WTC11 (cell line): ENCODE results near the gene FAM53B. TPM values are rescaled to one million over a fixed set of nuclear protein-coding genes. Genes with fewer than 3 reads are reported as not detected.

Source experiments
- ATAC-seq: fragments of 200-7000 bp; cut with Tn5 transposase; 2 replicates; pipeline ENCODE4 v1.10.0; 2021; ENCODE audit warnings: mild to moderate bottlenecking, moderate library complexity
- CTCF ChIA-PET: fragments of 300-600 bp; sonication (Branson Sonifier 250); formaldehyde crosslinking; loops from one replicate; lab custom pipeline; 2021; ENCODE audit warnings: antibody characterized with exemption; lab: Charles Lee
- POLR2A ChIA-PET: fragments of 350-600 bp; sonication (Branson Sonifier 250); formaldehyde crosslinking; loops from one replicate; lab custom pipeline; 2021; ENCODE audit warnings: antibody characterized with exemption; lab: Charles Lee
- DNase-seq: peaks from one replicate; pipeline ENCODE4 v3.0.0; 2021; ENCODE audit warnings: low spot score
- H3K27ac Mint-ChIP-seq: 2 replicates; pipeline ENCODE4 v1.8.0; 2021; ENCODE audit warnings: mixed read lengths
- H3K27me3 Mint-ChIP-seq: 2 replicates; pipeline ENCODE4 v1.8.0; 2021; ENCODE audit warnings: low read depth, mild to moderate bottlenecking, moderate library complexity, mixed read lengths
- H3K36me3 Mint-ChIP-seq: 2 replicates; pipeline ENCODE4 v1.8.0; 2021; ENCODE audit warnings: mixed read lengths
- H3K4me1 Mint-ChIP-seq: 2 replicates; pipeline ENCODE4 v1.8.0; 2022; ENCODE audit warnings: mixed read lengths
- H3K4me3 Mint-ChIP-seq: 2 replicates; pipeline ENCODE4 v1.8.0; 2021; ENCODE audit warnings: mild to moderate bottlenecking, moderate library complexity, mixed read lengths
- H3K9me3 Mint-ChIP-seq: 2 replicates; pipeline ENCODE4 v1.8.0; 2021; ENCODE audit warnings: mixed read lengths
- EMX1 ChIP-seq: fragments of 250-450 bp; sonication (Bioruptor Pico); IDR thresholded peaks from 2 replicates; pipeline ENCODE4 v1.8.0; 2021; ENCODE audit warnings: mild to moderate bottlenecking
- GABPB1 ChIP-seq: sonication (generic); formaldehyde crosslinking; IDR thresholded peaks from 2 replicates; pipeline ENCODE4 v1.8.1; 2023; ENCODE audit warnings: mild to moderate bottlenecking, missing genetic modification reagents
- IRF2 ChIP-seq: sonication (generic); formaldehyde crosslinking; IDR thresholded peaks from 2 replicates; pipeline ENCODE4 v1.8.0; 2022; ENCODE audit warnings: low read depth, missing genetic modification reagents, borderline replicate concordance
- JAZF1 ChIP-seq: fragments of 250-450 bp; sonication (Bioruptor Pico); IDR thresholded peaks from 2 replicates; pipeline ENCODE4 v1.9.0; 2021; ENCODE audit warnings: moderate library complexity, mild to moderate bottlenecking, inconsistent platforms
- KAT7 ChIP-seq: sonication (generic); formaldehyde crosslinking; IDR thresholded peaks from 2 replicates; pipeline ENCODE4 v1.8.1; 2023; ENCODE audit warnings: missing genetic modification reagents, mild to moderate bottlenecking, borderline replicate concordance
- MXD4 ChIP-seq: fragments of 250-450 bp; sonication (Bioruptor Pico); IDR thresholded peaks from 2 replicates; pipeline ENCODE4 v1.8.0; 2021; ENCODE audit warnings: mild to moderate bottlenecking, moderate library complexity, borderline replicate concordance
- MYBL2 ChIP-seq: sonication (generic); formaldehyde crosslinking; IDR thresholded peaks from 2 replicates; pipeline ENCODE4 v1.8.1; 2023; ENCODE audit warnings: mild to moderate bottlenecking, moderate library complexity, missing genetic modification reagents
- SMAD3 ChIP-seq: sonication (generic); formaldehyde crosslinking; IDR thresholded peaks from 2 replicates; pipeline ENCODE4 v1.8.0; 2022; ENCODE audit warnings: missing genetic modification reagents, mild to moderate bottlenecking, borderline replicate concordance
- SOX15 ChIP-seq: fragments of 250-450 bp; sonication (Bioruptor Pico); IDR thresholded peaks from 2 replicates; pipeline ENCODE4 v1.9.0; 2021; ENCODE audit warnings: mild to moderate bottlenecking
- ZNF423 ChIP-seq: fragments of 250-450 bp; sonication (Bioruptor Pico); IDR thresholded peaks from 2 replicates; pipeline ENCODE4 v2.1.2; 2022; ENCODE audit warnings: mild to moderate bottlenecking, moderate library complexity
- total RNA-seq: library from RNA; stranded (reverse); gene quantifications from 3 replicates; pipeline ENCODE4 v1.2.3, GENCODE V29; 2021
- TF ChIP-seq, protein P1 (sequence below): fragments of 250-450 bp; sonication (Bioruptor Pico); IDR thresholded peaks from 2 replicates; pipeline ENCODE4 v1.9.0; 2021; ENCODE audit warnings: moderate library complexity, mild to moderate bottlenecking, inconsistent platforms, borderline replicate concordance
- TF ChIP-seq, protein P2 (sequence below): sonication (generic); formaldehyde crosslinking; IDR thresholded peaks from 2 replicates; pipeline ENCODE4 v1.8.1; 2023; ENCODE audit warnings: mild to moderate bottlenecking, missing genetic modification reagents, borderline replicate concordance
- TF ChIP-seq, protein P3 (sequence below): sonication (generic); formaldehyde crosslinking; IDR thresholded peaks from 2 replicates; pipeline ENCODE4 v1.8.0; 2022; ENCODE audit warnings: mild to moderate bottlenecking, missing genetic modification reagents
- TF ChIP-seq, protein P4 (sequence below): fragments of 250-450 bp; sonication (Bioruptor Pico); conservative IDR thresholded peaks from 2 replicates; pipeline ENCODE4 v1.9.0; 2021; ENCODE audit warnings: mild to moderate bottlenecking
- TF ChIP-seq, protein P5 (sequence below): sonication (generic); formaldehyde crosslinking; IDR thresholded peaks from 2 replicates; pipeline ENCODE4 v1.8.1; 2023; ENCODE audit warnings: mild to moderate bottlenecking, missing genetic modification reagents

FAM53B gene
- total RNA-seq, 1 experiment from 2014 or later: 21.3 TPM

DNA sequence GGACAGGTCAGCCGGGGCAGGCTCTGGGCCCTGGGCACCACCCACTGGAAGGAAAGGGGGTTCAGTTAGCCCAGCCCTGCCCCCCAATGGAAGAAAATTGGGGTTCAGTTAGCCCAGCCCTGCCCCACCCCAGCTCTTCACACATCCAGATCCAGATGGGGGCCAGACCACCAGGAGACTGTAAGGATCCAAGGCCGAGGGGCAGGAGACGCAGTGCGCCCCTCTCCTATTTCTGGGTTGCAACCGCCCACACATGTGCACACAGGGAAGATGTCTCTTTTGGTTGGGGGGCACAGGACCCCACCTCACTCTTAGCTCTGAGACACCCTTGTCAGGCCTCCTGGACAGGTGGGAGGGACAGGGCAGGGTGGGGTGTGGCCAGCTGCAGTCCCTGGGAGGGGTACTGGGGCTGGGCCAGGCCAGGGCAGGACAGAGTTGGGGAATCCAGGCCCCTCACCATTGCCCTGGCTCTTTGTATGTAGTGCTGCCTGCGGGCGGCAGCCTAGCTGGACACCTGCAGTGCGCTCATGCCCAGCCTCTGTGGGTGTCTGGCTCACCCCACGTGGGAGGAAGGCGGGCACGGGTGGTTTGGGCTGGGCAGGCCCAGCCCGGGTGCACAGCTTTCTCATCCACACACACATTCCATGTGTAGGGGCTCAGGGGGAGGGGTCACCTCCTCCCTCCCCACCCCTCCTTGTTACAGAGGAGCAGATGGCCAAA lies 141.4 kb downstream of the FAM53B start:
- TF ChIP-seq, protein P1, sequence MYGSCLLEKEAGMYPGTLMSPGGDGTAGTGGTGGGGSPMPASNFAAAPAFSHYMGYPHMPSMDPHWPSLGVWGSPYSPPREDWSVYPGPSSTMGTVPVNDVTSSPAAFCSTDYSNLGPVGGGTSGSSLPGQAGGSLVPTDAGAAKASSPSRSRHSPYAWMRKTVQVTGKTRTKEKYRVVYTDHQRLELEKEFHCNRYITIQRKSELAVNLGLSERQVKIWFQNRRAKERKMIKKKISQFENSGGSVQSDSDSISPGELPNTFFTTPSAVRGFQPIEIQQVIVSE (CRISPR knock-in tag): no peak
- TF ChIP-seq GABPB1: no peak
- no peak for TF ChIP-seq JAZF1 (CRISPR knock-in tag)
- TF ChIP-seq SMAD3 (CRISPR knock-in tag): no peak
- TF ChIP-seq MXD4: no peak
- TF ChIP-seq IRF2: no peak
- TF ChIP-seq, protein P2, sequence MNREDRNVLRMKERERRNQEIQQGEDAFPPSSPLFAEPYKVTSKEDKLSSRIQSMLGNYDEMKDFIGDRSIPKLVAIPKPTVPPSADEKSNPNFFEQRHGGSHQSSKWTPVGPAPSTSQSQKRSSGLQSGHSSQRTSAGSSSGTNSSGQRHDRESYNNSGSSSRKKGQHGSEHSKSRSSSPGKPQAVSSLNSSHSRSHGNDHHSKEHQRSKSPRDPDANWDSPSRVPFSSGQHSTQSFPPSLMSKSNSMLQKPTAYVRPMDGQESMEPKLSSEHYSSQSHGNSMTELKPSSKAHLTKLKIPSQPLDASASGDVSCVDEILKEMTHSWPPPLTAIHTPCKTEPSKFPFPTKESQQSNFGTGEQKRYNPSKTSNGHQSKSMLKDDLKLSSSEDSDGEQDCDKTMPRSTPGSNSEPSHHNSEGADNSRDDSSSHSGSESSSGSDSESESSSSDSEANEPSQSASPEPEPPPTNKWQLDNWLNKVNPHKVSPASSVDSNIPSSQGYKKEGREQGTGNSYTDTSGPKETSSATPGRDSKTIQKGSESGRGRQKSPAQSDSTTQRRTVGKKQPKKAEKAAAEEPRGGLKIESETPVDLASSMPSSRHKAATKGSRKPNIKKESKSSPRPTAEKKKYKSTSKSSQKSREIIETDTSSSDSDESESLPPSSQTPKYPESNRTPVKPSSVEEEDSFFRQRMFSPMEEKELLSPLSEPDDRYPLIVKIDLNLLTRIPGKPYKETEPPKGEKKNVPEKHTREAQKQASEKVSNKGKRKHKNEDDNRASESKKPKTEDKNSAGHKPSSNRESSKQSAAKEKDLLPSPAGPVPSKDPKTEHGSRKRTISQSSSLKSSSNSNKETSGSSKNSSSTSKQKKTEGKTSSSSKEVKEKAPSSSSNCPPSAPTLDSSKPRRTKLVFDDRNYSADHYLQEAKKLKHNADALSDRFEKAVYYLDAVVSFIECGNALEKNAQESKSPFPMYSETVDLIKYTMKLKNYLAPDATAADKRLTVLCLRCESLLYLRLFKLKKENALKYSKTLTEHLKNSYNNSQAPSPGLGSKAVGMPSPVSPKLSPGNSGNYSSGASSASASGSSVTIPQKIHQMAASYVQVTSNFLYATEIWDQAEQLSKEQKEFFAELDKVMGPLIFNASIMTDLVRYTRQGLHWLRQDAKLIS (CRISPR knock-in tag): no peak
- TF ChIP-seq, protein P3, sequence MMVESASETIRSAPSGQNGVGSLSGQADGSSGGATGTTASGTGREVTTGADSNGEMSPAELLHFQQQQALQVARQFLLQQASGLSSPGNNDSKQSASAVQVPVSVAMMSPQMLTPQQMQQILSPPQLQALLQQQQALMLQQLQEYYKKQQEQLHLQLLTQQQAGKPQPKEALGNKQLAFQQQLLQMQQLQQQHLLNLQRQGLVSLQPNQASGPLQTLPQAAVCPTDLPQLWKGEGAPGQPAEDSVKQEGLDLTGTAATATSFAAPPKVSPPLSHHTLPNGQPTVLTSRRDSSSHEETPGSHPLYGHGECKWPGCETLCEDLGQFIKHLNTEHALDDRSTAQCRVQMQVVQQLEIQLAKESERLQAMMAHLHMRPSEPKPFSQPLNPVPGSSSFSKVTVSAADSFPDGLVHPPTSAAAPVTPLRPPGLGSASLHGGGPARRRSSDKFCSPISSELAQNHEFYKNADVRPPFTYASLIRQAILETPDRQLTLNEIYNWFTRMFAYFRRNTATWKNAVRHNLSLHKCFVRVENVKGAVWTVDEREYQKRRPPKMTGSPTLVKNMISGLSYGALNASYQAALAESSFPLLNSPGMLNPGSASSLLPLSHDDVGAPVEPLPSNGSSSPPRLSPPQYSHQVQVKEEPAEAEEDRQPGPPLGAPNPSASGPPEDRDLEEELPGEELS (CRISPR knock-in tag): no peak
- no peak for TF ChIP-seq MYBL2 (CRISPR knock-in tag)
- TF ChIP-seq, protein P4, sequence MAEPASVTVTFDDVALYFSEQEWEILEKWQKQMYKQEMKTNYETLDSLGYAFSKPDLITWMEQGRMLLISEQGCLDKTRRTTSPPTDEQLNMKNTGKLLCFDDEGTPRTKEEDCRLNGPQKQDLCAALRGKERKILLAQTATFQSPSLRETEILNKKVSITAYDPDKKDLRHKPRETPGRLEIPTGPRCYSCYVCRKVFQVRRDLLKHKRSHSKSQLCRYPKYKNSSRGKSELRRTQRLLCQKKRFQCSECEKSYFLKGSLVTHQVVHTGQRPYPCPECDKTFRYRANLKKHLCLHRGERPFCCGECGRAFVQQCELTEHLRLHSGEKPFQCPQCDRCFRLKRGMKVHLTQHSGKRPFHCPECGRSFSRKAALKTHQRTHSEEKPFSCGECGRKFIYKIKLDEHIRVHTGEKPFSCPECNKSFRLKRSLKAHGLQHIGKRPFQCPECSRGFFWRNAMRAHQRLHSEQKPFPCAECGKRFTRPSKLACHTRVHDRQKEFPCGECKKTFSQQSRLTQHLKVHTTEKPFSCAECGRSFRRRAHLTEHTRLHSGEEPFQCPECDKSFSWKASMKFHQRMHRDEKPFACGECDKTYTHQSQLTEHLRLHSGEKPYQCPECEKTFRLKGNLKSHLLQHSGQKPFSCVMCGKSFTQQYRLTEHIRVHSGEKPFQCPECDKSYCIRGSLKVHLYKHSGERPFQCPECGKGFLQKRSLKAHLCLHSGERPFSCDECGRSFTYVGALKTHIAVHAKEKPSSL: no peak
- no peak for TF ChIP-seq EMX1
- TF ChIP-seq, protein P5, sequence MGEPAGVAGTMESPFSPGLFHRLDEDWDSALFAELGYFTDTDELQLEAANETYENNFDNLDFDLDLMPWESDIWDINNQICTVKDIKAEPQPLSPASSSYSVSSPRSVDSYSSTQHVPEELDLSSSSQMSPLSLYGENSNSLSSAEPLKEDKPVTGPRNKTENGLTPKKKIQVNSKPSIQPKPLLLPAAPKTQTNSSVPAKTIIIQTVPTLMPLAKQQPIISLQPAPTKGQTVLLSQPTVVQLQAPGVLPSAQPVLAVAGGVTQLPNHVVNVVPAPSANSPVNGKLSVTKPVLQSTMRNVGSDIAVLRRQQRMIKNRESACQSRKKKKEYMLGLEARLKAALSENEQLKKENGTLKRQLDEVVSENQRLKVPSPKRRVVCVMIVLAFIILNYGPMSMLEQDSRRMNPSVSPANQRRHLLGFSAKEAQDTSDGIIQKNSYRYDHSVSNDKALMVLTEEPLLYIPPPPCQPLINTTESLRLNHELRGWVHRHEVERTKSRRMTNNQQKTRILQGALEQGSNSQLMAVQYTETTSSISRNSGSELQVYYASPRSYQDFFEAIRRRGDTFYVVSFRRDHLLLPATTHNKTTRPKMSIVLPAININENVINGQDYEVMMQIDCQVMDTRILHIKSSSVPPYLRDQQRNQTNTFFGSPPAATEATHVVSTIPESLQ (CRISPR knock-in tag): no peak
- no peak for TF ChIP-seq SOX15 (CRISPR knock-in tag)
- no peak for TF ChIP-seq ZNF423
- no peak for TF ChIP-seq KAT7 (CRISPR knock-in tag)
- Mint-ChIP-seq H3K27ac (no peak overlapping the region), H3K36me3 (no peaks in the 10 kb centered on the region), H3K4me3 (no peak overlapping the region), H3K27me3 (no peaks in the 10 kb centered on the region), H3K9me3 (no peaks in the 10 kb centered on the region), H3K4me1 (no peaks in the 10 kb centered on the region)
- ATAC-seq: no peak
- POLR2A ChIA-PET: no interaction called here
- CTCF ChIA-PET: interaction anchor here (0.7 to 1.5 kb wide), 3 partner anchors 10 to 68 kb away, joined by 3 to 6 read pairs (median 4); no protein-coding TSS in a partner anchor
- DNase-seq: no peak
